WTC11 (cell line): ENCODE results near the gene CD109.

Experiments used
- ARID4B ChIP-seq: sonication (generic); formaldehyde crosslinking; IDR thresholded peaks from 2 replicates; pipeline ENCODE4 v1.8.0; 2023; ENCODE audit warnings: missing genetic modification reagents, mild to moderate bottlenecking, borderline replicate concordance
- CTCF ChIP-seq: fragments of 200-600 bp; IDR thresholded peaks from 2 replicates; pipeline ENCODE4 v1.8.0; 2022; ENCODE audit warnings: antibody characterized with exemption
- E2F4 ChIP-seq: sonication (generic); formaldehyde crosslinking; IDR thresholded peaks from 2 replicates; pipeline ENCODE4 v1.8.1; 2022; ENCODE audit warnings: low read depth, mild to moderate bottlenecking, moderate library complexity, missing genetic modification reagents, borderline replicate concordance
- KAT7 ChIP-seq: sonication (generic); formaldehyde crosslinking; IDR thresholded peaks from 2 replicates; pipeline ENCODE4 v1.8.1; 2023; ENCODE audit warnings: missing genetic modification reagents, mild to moderate bottlenecking, borderline replicate concordance

DNA sequence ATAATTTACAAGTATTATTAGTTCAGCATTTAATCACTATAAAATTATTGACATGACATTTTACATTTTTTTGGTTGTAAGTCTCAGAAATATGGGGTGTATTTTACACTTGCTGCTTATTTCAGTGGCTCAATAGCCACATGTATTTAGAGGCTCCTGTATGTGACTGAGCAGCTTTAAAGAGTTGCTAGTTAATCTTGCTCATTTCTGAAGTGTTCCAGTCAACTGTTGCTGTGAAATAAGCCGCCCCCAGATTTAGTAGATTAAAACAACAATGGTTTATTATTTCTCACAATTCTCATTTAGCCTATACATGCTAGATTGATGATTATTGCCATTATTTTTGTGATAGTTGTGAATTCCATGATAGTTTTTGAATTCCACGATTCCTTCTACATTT, 23.0 kb downstream of the CD109 start:
- TF ChIP-seq ARID4B (CRISPR knock-in tag), result no peak
- TF ChIP-seq E2F4 (CRISPR knock-in tag), result no peak
- no peak for TF ChIP-seq CTCF
- no peak for TF ChIP-seq KAT7 (CRISPR knock-in tag)
